Loucy (cell line): ENCODE data around the gene NAALADL2.

Experiments
- H2AFZ ChIP-seq: fragments of 200-600 bp; sonication (generic); 2 replicates; pipeline ENCODE4 v1.6.0; 2016; ENCODE audit warnings: antibody characterized with exemption, mild to moderate bottlenecking, low read length, moderate library complexity
- H3F3A ChIP-seq: fragments of 200-600 bp; 2 replicates; pipeline ENCODE4 v1.6.0; 2016; ENCODE audit warnings: antibody characterized with exemption, low read depth, mild to moderate bottlenecking
- H3K27me3 ChIP-seq: fragments of 200-600 bp; sonication (generic); 2 replicates; pipeline ENCODE4 v1.6.1; 2014; ENCODE audit warnings: low read length, mild to moderate bottlenecking; ENCODE audit not compliant: insufficient read depth, poor library complexity, severe bottlenecking
- H3K36me3 ChIP-seq: fragments of 200-600 bp; sonication (generic); 2 replicates; pipeline ENCODE4 v1.6.1; 2016; ENCODE audit warnings: low read length; ENCODE audit not compliant: insufficient read depth
- H3K4me1 ChIP-seq: fragments of 200-600 bp; sonication (generic); 2 replicates; pipeline ENCODE4 v1.5.1; 2014; ENCODE audit warnings: low read length, mild to moderate bottlenecking; ENCODE audit not compliant: insufficient read depth, poor library complexity, severe bottlenecking
- H3K4me2 ChIP-seq: fragments of 200-600 bp; sonication (generic); 2 replicates; pipeline ENCODE4 v1.6.0; 2014; ENCODE audit warnings: antibody characterized with exemption, low read length, low read depth, mild to moderate bottlenecking; ENCODE audit not compliant: poor library complexity, severe bottlenecking
- H3K4me3 ChIP-seq: fragments of 200-600 bp; sonication (generic); 2 replicates; pipeline ENCODE4 v1.5.1; 2014; ENCODE audit warnings: low read length, mild to moderate bottlenecking, mixed read lengths; ENCODE audit not compliant: poor library complexity, severe bottlenecking
- H3K79me2 ChIP-seq: fragments of 200-600 bp; sonication (generic); 2 replicates; pipeline ENCODE4 v1.6.1; 2014; ENCODE audit warnings: low read length; ENCODE audit not compliant: insufficient read depth
- H3K9ac ChIP-seq: fragments of 200-600 bp; sonication (generic); 2 replicates; pipeline ENCODE4 v1.6.0; 2014; ENCODE audit warnings: mild to moderate bottlenecking, low read depth, low read length, moderate library complexity; ENCODE audit not compliant: poor library complexity, severe bottlenecking
- H3K9me2 ChIP-seq: fragments of 200-600 bp; sonication (generic); replicated peaks from 2 replicates; pipeline ENCODE4 v1.6.1; 2016; ENCODE audit warnings: low read depth, low read length, mixed read lengths
- H3K9me3 ChIP-seq: fragments of 200-600 bp; sonication (generic); 2 replicates; pipeline ENCODE4 v1.6.1; 2014; ENCODE audit warnings: mild to moderate bottlenecking, antibody characterized with exemption, low read length, low read depth; ENCODE audit not compliant: insufficient read depth
- H4K20me1 ChIP-seq: fragments of 200-600 bp; sonication (generic); 2 replicates; pipeline ENCODE4 v1.6.0; 2014; ENCODE audit warnings: antibody characterized with exemption, low read length, mild to moderate bottlenecking; ENCODE audit not compliant: insufficient read depth, poor library complexity, severe bottlenecking
- EZH2phosphoT487 ChIP-seq: fragments of 200-600 bp; IDR thresholded peaks from 2 replicates; pipeline ENCODE4 v1.6.1; 2018; ENCODE audit warnings: antibody characterized with exemption, mild to moderate bottlenecking, moderate library complexity, borderline replicate concordance
- TF ChIP-seq, protein P1 (sequence below): fragments of 200-600 bp; sonication (generic); conservative IDR thresholded peaks from 2 replicates; pipeline ENCODE4 v1.5.1; 2014; ENCODE audit warnings: mild to moderate bottlenecking, antibody characterized with exemption, low read length

NAALADL2 gene

DNA sequence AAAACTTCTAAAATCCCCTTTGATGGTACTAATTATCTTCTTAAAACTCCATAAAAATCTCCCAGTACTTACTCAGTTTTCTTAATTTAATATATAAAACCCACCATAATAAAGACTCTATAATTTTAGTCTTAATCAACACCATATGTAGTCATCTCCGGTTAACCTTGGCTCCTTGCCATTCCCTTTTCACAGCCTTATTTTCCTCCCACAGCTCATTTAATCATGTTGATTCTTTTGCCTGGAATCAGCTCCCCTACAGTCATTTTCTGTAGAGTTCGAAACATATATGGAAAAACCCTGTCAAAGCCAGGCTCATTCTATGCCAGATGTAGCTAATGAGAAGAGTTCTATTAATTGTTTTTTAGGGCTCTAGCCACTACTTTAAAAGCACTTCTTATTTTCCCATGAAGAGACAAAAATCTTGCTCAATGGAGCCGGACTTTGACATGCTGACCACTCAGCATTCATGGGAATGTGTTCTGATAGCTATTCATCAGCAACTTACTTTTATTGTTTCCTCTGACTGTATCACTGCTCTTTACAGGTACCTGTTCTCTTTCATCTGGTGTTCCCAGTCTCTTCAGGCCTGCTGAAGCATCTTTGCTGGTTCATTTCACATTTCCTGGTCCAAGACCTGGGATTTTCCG lies 573.4 kb downstream of the NAALADL2 start:
- no peaks in the 10 kb centered on the region for H3K36me3 ChIP-seq
- no peak overlapping the region for H3K9ac ChIP-seq
- TF ChIP-seq EZH2phosphoT487: no peak
- TF ChIP-seq, protein P1, sequence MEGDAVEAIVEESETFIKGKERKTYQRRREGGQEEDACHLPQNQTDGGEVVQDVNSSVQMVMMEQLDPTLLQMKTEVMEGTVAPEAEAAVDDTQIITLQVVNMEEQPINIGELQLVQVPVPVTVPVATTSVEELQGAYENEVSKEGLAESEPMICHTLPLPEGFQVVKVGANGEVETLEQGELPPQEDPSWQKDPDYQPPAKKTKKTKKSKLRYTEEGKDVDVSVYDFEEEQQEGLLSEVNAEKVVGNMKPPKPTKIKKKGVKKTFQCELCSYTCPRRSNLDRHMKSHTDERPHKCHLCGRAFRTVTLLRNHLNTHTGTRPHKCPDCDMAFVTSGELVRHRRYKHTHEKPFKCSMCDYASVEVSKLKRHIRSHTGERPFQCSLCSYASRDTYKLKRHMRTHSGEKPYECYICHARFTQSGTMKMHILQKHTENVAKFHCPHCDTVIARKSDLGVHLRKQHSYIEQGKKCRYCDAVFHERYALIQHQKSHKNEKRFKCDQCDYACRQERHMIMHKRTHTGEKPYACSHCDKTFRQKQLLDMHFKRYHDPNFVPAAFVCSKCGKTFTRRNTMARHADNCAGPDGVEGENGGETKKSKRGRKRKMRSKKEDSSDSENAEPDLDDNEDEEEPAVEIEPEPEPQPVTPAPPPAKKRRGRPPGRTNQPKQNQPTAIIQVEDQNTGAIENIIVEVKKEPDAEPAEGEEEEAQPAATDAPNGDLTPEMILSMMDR: no peak
- no peaks in the 10 kb centered on the region for H3K79me2 ChIP-seq
- no peak overlapping the region for H2AFZ ChIP-seq
- no peaks in the 10 kb centered on the region for H3F3A ChIP-seq
- no peaks in the 10 kb centered on the region for H3K9me2 ChIP-seq
- H3K4me3 ChIP-seq: no peak overlapping the region
- no peak overlapping the region for H3K4me2 ChIP-seq
- no peaks in the 10 kb centered on the region for H3K27me3 ChIP-seq
- no peaks in the 10 kb centered on the region for H3K9me3 ChIP-seq
- no peaks in the 10 kb centered on the region for H3K4me1 ChIP-seq
- H4K20me1 ChIP-seq: no peaks in the 10 kb centered on the region

DNA sequence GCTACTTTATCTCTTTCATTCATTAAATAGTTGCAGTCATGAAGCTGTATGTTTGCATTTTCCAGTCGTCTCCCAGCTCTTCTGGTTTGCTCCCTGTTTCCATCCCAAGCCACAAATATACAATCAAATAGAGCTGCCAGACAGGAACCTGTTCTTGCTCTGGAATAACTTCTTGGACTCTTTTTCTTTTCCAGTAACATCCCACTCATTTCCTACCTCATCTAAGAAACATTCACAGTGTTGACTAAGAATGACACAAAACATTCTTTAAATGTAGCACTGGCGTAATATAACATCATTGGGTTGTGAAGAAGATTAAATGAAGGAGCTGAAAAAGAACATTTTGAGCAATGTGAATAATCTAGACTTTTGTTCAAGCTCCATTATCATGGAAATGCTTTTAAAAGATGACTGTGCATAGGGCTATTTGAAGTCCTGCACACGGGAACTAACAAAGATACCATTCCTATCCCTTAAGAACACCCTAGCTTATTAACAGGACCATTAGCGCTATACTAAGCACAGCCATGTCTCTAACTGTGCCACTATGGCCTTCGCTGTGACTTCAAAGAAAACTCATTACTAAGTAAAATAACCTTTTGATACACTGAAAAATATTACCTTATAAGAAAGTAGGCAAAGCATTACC lies 574.0 kb downstream of the NAALADL2 start:
- no peak overlapping the region for H3K9ac ChIP-seq

DNA sequence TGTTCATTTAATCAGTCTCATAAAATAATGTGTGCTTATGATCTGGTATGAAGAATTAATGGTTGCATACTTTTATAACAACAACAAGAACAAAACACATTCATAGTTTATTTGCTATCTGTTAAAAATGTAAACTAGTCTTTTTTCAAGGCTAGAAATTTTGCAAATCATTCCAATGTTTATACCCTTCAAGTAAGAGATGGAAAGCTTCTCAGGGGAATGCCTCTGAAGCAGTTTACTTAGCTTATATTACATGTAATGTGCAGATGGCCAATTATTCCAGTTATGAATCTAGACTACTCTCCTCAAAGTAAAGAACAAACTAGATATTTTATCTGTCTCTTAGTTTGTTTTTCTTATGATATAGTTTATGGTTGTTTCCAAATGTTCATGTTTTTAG lies 575.4 kb downstream of the NAALADL2 start:
- H3K9me3 ChIP-seq: no peaks in the 10 kb centered on the region
- no peaks in the 10 kb centered on the region for H3K4me1 ChIP-seq
- no peaks in the 10 kb centered on the region for H4K20me1 ChIP-seq
- no peaks in the 10 kb centered on the region for H3K79me2 ChIP-seq
- no peak overlapping the region for H2AFZ ChIP-seq
- H3F3A ChIP-seq: no peaks in the 10 kb centered on the region
- no peak overlapping the region for H3K4me2 ChIP-seq
- H3K9ac ChIP-seq: no peak overlapping the region
- no peaks in the 10 kb centered on the region for H3K36me3 ChIP-seq
- no peak overlapping the region for H3K4me3 ChIP-seq
- no peaks in the 10 kb centered on the region for H3K27me3 ChIP-seq
- H3K9me2 ChIP-seq: no peaks in the 10 kb centered on the region
- TF ChIP-seq, protein P1: no peak
- TF ChIP-seq EZH2phosphoT487: no peak

More for the DNA sequence above, 574.0 kb downstream of the NAALADL2 start:
- no peak overlapping the region for H2AFZ ChIP-seq
- H3K9me3 ChIP-seq: no peaks in the 10 kb centered on the region
- no peaks in the 10 kb centered on the region for H3K9me2 ChIP-seq
- H3F3A ChIP-seq: no peaks in the 10 kb centered on the region
- no peaks in the 10 kb centered on the region for H3K27me3 ChIP-seq
- no peaks in the 10 kb centered on the region for H3K79me2 ChIP-seq
- TF ChIP-seq, protein P1: no peak
- no peak for TF ChIP-seq EZH2phosphoT487
- no peak overlapping the region for H3K4me3 ChIP-seq
- H3K4me1 ChIP-seq: no peaks in the 10 kb centered on the region
- no peak overlapping the region for H3K4me2 ChIP-seq
- no peaks in the 10 kb centered on the region for H3K36me3 ChIP-seq
- H4K20me1 ChIP-seq: no peaks in the 10 kb centered on the region
